ENCODE results near the gene RGPD6. TPM values are rescaled to one million over a fixed set of nuclear protein-coding genes. Genes with fewer than 3 reads are reported as not detected.

Gene RGPD6
- 6.2 and 11.9 TPM in 2 replicates for total RNA-seq

DNA sequence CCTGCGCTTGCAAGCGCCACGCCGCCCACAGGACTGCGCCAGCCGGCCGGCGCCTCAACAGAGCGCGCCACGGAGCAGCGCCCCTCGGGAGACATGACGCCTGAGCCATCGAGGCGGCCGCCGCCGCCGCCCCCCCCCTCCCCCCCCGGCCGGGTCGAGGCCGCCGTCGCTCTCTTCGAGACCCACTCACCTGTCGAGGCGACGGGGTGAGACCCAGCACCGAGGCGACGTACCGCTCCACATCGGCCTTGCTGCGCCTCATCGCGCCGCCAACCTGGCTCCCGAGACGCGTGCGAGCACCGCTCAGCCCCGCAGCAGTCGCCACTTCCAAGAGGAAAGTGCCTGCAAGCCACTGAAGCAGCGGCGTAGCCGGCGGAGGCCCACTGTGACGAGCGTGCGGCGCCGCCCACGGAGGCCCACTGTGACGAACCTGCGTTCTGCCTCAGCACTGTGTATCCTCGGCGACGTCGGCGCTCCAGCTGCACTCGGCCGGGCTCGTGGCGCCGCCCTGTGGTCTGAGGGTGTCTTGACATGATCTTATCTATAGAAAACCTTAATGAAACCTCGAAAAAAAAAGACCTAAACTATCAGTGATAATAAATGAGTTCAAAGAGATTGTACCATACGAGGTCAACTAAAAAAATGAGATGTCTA is at the start of gene RGPD6:
Gene RGPD6 (minus strand): TSS at position 460 of the 654 bp plus-strand sequence. CDS start 198 bp downstream, at position 262.

DNA sequence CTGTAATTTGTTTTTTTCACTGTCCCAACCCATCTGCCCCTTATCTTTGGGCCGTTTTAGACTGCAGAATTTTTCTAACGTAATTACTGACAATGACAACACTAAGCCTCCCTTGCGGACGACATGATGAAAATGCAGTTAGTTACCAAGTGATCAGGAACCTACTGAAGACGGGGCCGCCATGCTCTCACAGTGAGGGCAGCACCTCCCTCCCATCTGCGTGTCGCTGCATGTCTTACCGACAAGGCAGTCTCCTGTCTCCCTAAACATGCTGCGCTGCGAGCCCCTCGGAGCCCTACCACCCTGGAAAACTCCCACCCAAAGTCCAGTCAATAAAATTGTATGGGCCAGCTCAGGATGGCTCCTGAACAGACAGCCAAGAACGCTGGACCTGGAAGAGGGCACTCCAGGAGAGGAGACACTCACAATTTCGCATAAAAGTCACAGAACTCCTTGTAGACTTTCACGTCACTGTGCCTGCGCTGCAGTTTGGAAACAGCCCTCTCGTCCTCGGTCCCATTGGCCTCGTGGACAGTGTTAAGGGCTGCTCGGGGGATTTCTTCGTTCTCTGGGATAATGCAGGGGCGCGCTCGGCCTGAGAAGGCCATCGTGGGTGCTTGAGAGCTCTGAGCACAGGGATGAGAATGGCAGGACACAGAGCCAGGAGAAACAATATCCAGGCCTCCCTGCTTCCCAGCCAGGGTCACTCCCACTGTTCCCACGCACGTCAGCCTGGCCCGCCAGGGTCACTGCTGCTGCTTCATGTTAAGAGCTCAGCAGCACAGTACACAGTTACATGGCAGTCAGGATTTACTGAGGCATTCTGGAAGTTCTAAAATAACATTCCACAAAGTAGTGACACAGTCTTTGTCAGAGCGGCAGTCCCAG is 104.6 kb downstream of the RGPD6 start, which contains the start of gene LIMS4:
Gene LIMS4 (minus strand): TSS at position 646 of the 888 bp plus-strand sequence. CDS start 38 bp downstream, at position 608.

Other genes starting within 250 kb of the RGPD6 start
- gene LIMS4, start 104.4 kb downstream of the RGPD6 start, total RNA-seq, result not detected in 2 replicates
- 19.9 and 31.2 TPM in 2 replicates for gene BUB1, start 100.8 kb upstream of the RGPD6 start, total RNA-seq
- 0.05 and 0.21 TPM in 2 replicates for gene ACOXL, start 155.4 kb upstream of the RGPD6 start, total RNA-seq